GM12878 (cell line): ENCODE results near the gene CASK. TPM values are rescaled to one million over a fixed set of nuclear protein-coding genes. Genes with fewer than 3 reads are reported as not detected.

ENCODE experiments used
- ATAC-seq: fragments of 200-7000 bp; cut with Tn5 transposase; 3 replicates; pipeline ENCODE4 v1.9.1; 2020; ENCODE audit warnings: mild to moderate bottlenecking, moderate library complexity
- BruUV-seq: library from RNA; stranded (reverse); fragments of 400-500 nt; replicated peaks from 2 replicates; lab custom pipeline; 2021; lab: Mats Ljungman, UMichigan
- CTCF ChIA-PET: fragments of 300-600 bp; sonication (Branson Sonifier 250); formaldehyde crosslinking; extraction: SDS; loops from one replicate; lab custom pipeline; 2021; ENCODE audit warnings: inconsistent platforms; lab: Yijun Ruan, JAX
- POLR2A ChIA-PET: fragments of 350-600 bp; formaldehyde crosslinking; extraction: SDS; loops from one replicate; lab custom pipeline; 2021; ENCODE audit warnings: inconsistent platforms; lab: Charles Lee
- RAD21 ChIA-PET: fragments of 300-600 bp; sonication (Branson Sonifier 250); formaldehyde crosslinking; loops from one replicate; lab custom pipeline; 2023; ENCODE audit warnings: antibody characterized with exemption; ENCODE audit not compliant: unreplicated experiment; lab: Charles Lee
- SMC1A ChIA-PET: fragments of 300-600 bp; sonication (Branson Sonifier 250); formaldehyde crosslinking; loops from one replicate; lab custom pipeline; 2023; ENCODE audit not compliant: unreplicated experiment, uncharacterized antibody; lab: Charles Lee
- DNase-seq: peaks from one replicate; pipeline ENCODE4 v3.0.0-alpha.2; 2011; ENCODE audit warnings: low read depth, low spot score
- FAIRE-seq: peaks from 3 replicates; lab custom pipeline; 2011; peaks lifted over from hg19 to GRCh38; lab: Jason Lieb, UNC
- H2AFZ ChIP-seq: 2 replicates; pipeline ENCODE4 v1.6.0; 2011; ENCODE audit warnings: low read depth, low read length, control low read depth; ENCODE audit not compliant: control insufficient read depth
- H3K27ac ChIP-seq: 2 replicates; pipeline ENCODE4 v1.5.1; 2011; ENCODE audit warnings: control low read depth; ENCODE audit not compliant: control insufficient read depth, insufficient read depth
- H3K27me3 ChIP-seq, 2 experiments: replicated peaks in 1 of 2; 2 replicates each; pipeline versions ENCODE4 v1.6.0 to v1.6.1; 2011; ENCODE audit warnings: low read length in 1 of 2; ENCODE audit not compliant: control insufficient read depth in 2 of 2, insufficient read depth in 2 of 2
- H3K36me3 ChIP-seq, 2 experiments: 2 replicates each; pipeline ENCODE4 v1.5.1; 2011; ENCODE audit warnings: low read length in 1 of 2; ENCODE audit not compliant: control insufficient read depth in 2 of 2, insufficient read depth in 2 of 2
- H3K4me1 ChIP-seq: 2 replicates; pipeline ENCODE4 v1.6.1; 2011; ENCODE audit warnings: mild to moderate bottlenecking, low read length, moderate library complexity, mixed read lengths; ENCODE audit not compliant: control insufficient read depth, insufficient read depth
- H3K4me2 ChIP-seq: 2 replicates; pipeline ENCODE4 v1.6.0; 2011; ENCODE audit warnings: control low read depth; ENCODE audit not compliant: control insufficient read depth, insufficient read depth
- H3K4me3 ChIP-seq: fragments of 200-600 bp; sonication (generic); 2 replicates; pipeline ENCODE4 v1.5.1; 2016
- H3K79me2 ChIP-seq: 2 replicates; pipeline ENCODE4 v1.6.0; 2011; ENCODE audit warnings: low read length; ENCODE audit not compliant: control insufficient read depth, insufficient read depth
- H3K9ac ChIP-seq: 2 replicates; pipeline ENCODE4 v1.8.0; 2011; ENCODE audit warnings: low read length, control low read depth, mixed read lengths; ENCODE audit not compliant: control insufficient read depth, insufficient read depth
- H3K9me3 ChIP-seq: replicated peaks from 3 replicates; pipeline ENCODE4 v1.5.1; 2011; ENCODE audit warnings: mild to moderate bottlenecking, low read length; ENCODE audit not compliant: control insufficient read depth, insufficient read depth
- H4K20me1 ChIP-seq: 2 replicates; pipeline ENCODE4 v1.6.0; 2011; ENCODE audit not compliant: control insufficient read depth, insufficient read depth
- FOS ChIP-seq: IDR thresholded peaks from 3 replicates; pipeline ENCODE4 v1.6.1; 2011; ENCODE audit warnings: borderline replicate concordance; ENCODE audit not compliant: insufficient read length; ENCODE audit errors: extremely low read depth
- RAD21 ChIP-seq: IDR thresholded peaks from 2 replicates; pipeline ENCODE4 v1.6.1; 2011; ENCODE audit warnings: mild to moderate bottlenecking, low read depth, low read length, moderate library complexity; ENCODE audit not compliant: insufficient read depth
- SMAD5 ChIP-seq: IDR thresholded peaks from 2 replicates; pipeline ENCODE4 v1.6.1; 2016; ENCODE audit warnings: antibody characterized with exemption, low read depth
- ZNF622 ChIP-seq: fragments of 450-650 bp; IDR thresholded peaks from 2 replicates; pipeline ENCODE4 v1.6.1; 2017; ENCODE audit warnings: mild to moderate bottlenecking, inconsistent platforms
- WGBS: methylation state at CpG from one replicate; pipeline ENCODE4 v1.1.6; 2016; ENCODE audit warnings: low lambda C conversion rate; ENCODE audit not compliant: insufficient replicate concordance, insufficient coverage; ENCODE audit errors: missing lambda C conversion rate; 5-methylcytosine and 5-hydroxymethylcytosine counted together
- in situ Hi-C: fragments of 300-500 bp; cut with MboI; formaldehyde crosslinking; loops from 9 replicates; pipeline ENCODE4 v1.14.3; 2018; ENCODE audit warnings: mixed read lengths
- intact Hi-C: fragments of 100-400 bp; cut with micrococcal nuclease; formaldehyde crosslinking; loops from one replicate; pipeline ENCODE4 v1.14.2; 2022; ENCODE audit not compliant: unreplicated experiment
- polyA plus RNA-seq, 11 experiments: library from polyadenylated mRNA; depleted of rRNA in 4 of 11; unstranded in 6 of 11; stranded (reverse) in 5 of 11; fragments of >200 nt; fragmentation: Nextera tagmentation in 4 of 11; fragmentation: Illumina TruSeq in 1 of 11; extraction: Ambion mirVana in 4 of 11; extraction: Trizol in 1 of 11; gene quantifications; 1 replicate in 1 of 11; 2 replicates in 10 of 11; pipeline versions ENCODE4 v1.2.1 to v1.2.3, GENCODE V29; 2011 to 2016; ENCODE audit warnings: inconsistent platforms in 2 of 11, missing spikeins in 2 of 11, low read depth in 1 of 11
- total RNA-seq, 4 experiments: library from RNA; depleted of rRNA in 3 of 4; stranded (reverse); fragments of >200 nt in 3 of 4; fragmentation: Illumina TruSeq in 1 of 4; extraction: Trizol in 1 of 4; gene quantifications; 2 replicates each; pipeline versions ENCODE4 v1.2.1 to v1.2.3, GENCODE V29; 2013 to 2021
- TF ChIP-seq, protein P1 (sequence below): IDR thresholded peaks from 2 replicates; pipeline ENCODE4 v1.6.1; 2011; ENCODE audit warnings: mild to moderate bottlenecking, low read depth, low read length, moderate library complexity; ENCODE audit not compliant: insufficient replicate concordance
- TF ChIP-seq, protein P2 (sequence below): fragments of 450-650 bp; formaldehyde crosslinking; IDR thresholded peaks from 2 replicates; pipeline ENCODE4 v1.5.0; 2022; ENCODE audit warnings: mild to moderate bottlenecking, missing genetic modification characterization
- TF ChIP-seq, protein P3 (sequence below): IDR thresholded peaks from 2 replicates; pipeline ENCODE4 v1.6.1; 2012; ENCODE audit warnings: low read depth, low read length, improper control_type of control experiment

The CASK gene
- total and polyA plus RNA-seq, 10 of the 15 experiments (the other 5 are each of a cell fraction or from before 2014, with no cell fraction given): 0.60 to 45.9 (median 4.8) TPM

DNA sequence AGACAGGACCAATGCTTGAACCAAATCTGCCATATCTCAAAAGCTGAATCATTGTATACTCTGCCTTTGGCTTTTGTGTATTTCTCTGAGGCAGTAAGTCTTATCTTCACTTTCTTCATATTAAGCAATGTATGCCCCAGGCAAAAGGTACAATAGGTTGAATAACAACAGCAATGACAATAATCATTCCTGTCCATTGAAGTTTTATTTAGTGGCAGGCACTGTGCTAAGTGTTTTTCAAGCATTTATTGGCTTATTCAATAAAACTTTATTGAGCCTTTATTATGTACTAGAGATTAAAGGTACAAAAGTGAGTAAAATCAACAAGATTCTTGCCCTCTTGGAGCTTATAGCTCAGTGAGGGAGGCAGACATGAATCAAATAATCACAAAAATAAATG lies 8.2 kb upstream of the CASK start (continued):
- TF ChIP-seq, protein P1, sequence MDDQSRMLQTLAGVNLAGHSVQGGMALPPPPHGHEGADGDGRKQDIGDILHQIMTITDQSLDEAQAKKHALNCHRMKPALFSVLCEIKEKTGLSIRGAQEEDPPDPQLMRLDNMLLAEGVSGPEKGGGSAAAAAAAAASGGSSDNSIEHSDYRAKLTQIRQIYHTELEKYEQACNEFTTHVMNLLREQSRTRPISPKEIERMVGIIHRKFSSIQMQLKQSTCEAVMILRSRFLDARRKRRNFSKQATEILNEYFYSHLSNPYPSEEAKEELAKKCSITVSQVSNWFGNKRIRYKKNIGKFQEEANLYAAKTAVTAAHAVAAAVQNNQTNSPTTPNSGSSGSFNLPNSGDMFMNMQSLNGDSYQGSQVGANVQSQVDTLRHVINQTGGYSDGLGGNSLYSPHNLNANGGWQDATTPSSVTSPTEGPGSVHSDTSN: no peak
- TF ChIP-seq, protein P2, sequence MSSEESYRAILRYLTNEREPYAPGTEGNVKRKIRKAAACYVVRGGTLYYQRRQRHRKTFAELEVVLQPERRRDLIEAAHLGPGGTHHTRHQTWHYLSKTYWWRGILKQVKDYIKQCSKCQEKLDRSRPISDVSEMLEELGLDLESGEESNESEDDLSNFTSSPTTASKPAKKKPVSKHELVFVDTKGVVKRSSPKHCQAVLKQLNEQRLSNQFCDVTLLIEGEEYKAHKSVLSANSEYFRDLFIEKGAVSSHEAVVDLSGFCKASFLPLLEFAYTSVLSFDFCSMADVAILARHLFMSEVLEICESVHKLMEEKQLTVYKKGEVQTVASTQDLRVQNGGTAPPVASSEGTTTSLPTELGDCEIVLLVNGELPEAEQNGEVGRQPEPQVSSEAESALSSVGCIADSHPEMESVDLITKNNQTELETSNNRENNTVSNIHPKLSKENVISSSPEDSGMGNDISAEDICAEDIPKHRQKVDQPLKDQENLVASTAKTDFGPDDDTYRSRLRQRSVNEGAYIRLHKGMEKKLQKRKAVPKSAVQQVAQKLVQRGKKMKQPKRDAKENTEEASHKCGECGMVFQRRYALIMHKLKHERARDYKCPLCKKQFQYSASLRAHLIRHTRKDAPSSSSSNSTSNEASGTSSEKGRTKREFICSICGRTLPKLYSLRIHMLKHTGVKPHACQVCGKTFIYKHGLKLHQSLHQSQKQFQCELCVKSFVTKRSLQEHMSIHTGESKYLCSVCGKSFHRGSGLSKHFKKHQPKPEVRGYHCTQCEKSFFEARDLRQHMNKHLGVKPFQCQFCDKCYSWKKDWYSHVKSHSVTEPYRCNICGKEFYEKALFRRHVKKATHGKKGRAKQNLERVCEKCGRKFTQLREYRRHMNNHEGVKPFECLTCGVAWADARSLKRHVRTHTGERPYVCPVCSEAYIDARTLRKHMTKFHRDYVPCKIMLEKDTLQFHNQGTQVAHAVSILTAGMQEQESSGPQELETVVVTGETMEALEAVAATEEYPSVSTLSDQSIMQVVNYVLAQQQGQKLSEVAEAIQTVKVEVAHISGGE (CRISPR knock-in tag): no peak
- TF ChIP-seq FOS: no peak
- TF ChIP-seq, protein P3, sequence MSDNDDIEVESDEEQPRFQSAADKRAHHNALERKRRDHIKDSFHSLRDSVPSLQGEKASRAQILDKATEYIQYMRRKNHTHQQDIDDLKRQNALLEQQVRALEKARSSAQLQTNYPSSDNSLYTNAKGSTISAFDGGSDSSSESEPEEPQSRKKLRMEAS: no peak

DNA sequence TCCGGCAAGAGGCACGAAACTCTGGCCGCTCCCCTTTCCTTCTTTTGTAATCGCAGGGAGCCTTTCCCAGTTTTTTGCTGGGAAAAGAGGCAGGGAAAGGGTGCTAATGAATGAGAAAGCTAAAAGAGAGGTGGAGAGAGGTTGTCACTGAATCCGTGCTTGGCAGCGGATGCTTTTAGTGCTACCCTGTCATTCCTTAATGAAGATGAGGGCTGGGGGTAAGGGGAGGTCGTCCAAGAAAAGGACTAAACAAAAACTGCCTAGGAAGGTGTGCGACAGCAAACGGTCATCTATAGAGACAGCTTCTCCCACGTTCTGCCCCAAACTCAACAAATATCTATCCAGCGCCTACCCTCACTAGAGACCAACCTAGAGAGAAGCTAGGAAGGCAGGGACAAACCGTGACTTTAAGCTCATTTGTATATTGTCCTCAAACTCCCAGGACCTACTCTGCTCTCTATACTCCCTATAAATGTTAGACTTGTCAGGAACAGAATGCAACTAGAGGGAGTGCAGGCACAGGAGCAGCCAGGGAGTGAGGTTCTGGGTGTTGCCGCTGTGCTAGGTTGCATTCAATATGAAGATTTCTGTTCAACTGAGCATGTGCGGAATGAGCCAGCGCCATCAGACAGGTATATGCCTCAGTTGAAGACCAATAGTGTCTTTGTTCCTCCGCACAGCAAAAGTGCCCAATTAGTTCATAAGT lies 777 bp upstream of the CASK start:
- DNase-seq (no peak), FAIRE-seq (no peak), ATAC-seq (peak; percentile 35)
- H3K4me2 ChIP-seq: peak overlapping the region; percentile 94
- H3K79me2 ChIP-seq: peaks cover 13% of the 10 kb centered on the region
- no peak overlapping the region for H3K27ac ChIP-seq
- intact Hi-C loops: loop anchor here (5.0 kb wide), 2 partner anchors 168 to 183 kb away; no protein-coding TSS in a partner anchor
- H3K36me3 ChIP-seq: no peaks in the 10 kb centered on the region
- no TSS peak for BruUV-seq
- TF ChIP-seq RAD21 (no peak), FOS (no peak), SMAD5 (no peak), ZNF622 (no peak)
- H3K4me3 ChIP-seq: peak overlapping the region; percentile 57
- in situ Hi-C loops: no loop called here
- POLR2A ChIA-PET: interaction anchor here (0.6 to 1.2 kb wide), 2 partner anchors 59 to 126 kb away, joined by 3 to 5 read pairs; no protein-coding TSS in a partner anchor
- peak overlapping the region; percentile 43 for H3K9ac ChIP-seq
- SMC1A ChIA-PET: interaction anchor here (0.6 to 1.9 kb wide), 3 partner anchors 61 to 143 kb away, joined by 3 to 7 read pairs (median 3); no protein-coding TSS in a partner anchor
- H3K27me3 ChIP-seq: no peaks in the 10 kb centered on the region; a peak in 1 of 4 replicates
- CTCF ChIA-PET: interaction anchor here (1.1 to 2.1 kb wide), 2 partner anchors 126 to 143 kb away, joined by 4 read pairs; no protein-coding TSS in a partner anchor
- no peaks in the 10 kb centered on the region for H3K9me3 ChIP-seq
- RAD21 ChIA-PET: interaction anchor here (1.1 to 9.1 kb wide), 2 partner anchors 125 to 170 kb away, joined by 3 to 76 read pairs; no protein-coding TSS in a partner anchor
- whole genome bisulfite sequencing: 24% methylated on average over 16 of the region's 16 CpGs
- no peaks in the 10 kb centered on the region for H4K20me1 ChIP-seq
- peak overlapping the region; percentile 78 for H2AFZ ChIP-seq
- H3K4me1 ChIP-seq: no peaks in the 10 kb centered on the region
